ENCODE data around the gene ITPKB. TPM values are rescaled to one million over a fixed set of nuclear protein-coding genes. Genes with fewer than 3 reads are reported as not detected.

ITPKB gene
- total RNA-seq, 4 donors from 2014 or later: 22.2 to 68.6 (median 31.5) TPM

DNA sequence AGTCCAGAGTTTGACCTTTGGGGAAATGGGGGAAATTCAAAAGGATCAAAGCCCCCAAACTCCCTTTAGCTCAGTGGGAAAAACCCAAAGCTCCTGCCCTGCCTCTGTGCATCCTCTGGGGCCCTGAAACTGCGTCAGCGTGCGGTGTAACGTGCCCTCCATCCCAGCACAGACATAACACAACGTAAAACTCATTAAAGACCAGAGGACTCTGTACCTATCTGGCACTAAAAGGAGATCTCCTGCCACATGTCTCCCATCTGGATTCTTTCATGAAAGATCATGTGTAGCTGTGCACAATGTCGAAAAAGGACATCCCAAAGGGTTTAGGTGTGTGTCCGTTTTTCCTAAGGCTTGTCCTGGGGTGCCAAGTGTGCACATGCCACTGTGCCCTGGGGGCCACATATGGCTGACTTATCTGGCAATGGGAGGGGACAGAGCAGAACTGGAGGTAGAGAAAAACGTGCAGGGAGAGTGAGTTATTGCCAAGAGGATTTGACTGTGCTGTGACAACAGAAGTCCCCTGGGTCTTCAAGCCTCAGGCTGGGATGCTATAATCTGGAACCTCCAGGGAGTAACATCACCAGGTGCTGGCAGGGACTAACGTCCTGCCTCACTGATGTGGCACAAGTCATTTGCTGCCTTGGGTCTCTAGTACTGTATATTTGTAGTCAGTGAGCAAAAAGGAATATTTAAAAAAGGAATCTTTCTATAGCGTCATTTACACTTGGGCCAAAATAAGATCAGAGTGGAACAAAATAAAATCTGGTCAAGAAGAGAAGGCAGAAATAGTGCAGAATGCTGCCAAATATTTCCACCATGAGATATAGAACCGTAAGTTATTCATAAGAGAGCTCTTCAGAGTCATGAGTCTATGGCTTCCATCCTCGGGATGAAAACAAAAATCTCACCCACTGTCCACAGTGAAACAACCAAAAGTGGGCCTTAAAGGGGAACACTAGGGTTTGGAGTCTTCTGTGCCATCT, 52.3 kb downstream of the ITPKB start:
- DNase-seq (ENCODE audit: low spot score) (no peak), ATAC-seq (ENCODE audit: low FRiP score) (no peak)
- TF ChIP-seq CTCF (IDR thresholded peaks at IDR 0.05): no peak

- no peak for TF ChIP-seq CTCF (IDR thresholded peaks at IDR 0.05)
- DNase-seq (ENCODE audit: low spot score) (no peak), ATAC-seq (ENCODE audit: low FRiP score) (no peak)
Observed at GRCh38 chr1:226685196-226685820, 53.8 kb downstream of the ITPKB start.

DNA sequence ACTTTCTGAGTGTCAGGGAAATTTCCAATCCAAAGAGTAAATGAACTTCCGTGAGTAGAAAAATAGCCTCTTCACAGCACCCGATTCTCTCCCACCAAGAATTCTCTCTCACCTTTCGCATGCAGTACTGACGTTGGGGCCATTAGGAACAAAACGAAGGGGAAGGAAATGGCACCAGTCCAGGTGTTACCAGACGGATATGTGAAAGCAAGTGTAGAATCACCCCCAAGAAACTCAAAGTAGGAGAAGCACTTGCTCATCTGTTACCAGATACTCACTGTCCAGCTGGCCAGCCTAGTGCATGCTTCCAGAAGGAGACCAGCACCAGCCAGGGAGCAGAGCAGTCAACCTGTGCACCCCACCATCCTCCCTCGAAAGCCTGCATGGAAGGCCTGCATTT, 55.1 kb downstream of the ITPKB start:
- DNase-seq (ENCODE audit: low spot score): no peak
- ATAC-seq (ENCODE audit: low FRiP score): no peak
- TF ChIP-seq CTCF (IDR thresholded peaks at IDR 0.05): no peak

- no peak for ATAC-seq (ENCODE audit: low FRiP score)
- no peak for TF ChIP-seq CTCF (IDR thresholded peaks at IDR 0.05)
- DNase-seq (ENCODE audit: low spot score): no peak
Observed at GRCh38 chr1:226682871-226683814, 55.9 kb downstream of the ITPKB start.

DNA sequence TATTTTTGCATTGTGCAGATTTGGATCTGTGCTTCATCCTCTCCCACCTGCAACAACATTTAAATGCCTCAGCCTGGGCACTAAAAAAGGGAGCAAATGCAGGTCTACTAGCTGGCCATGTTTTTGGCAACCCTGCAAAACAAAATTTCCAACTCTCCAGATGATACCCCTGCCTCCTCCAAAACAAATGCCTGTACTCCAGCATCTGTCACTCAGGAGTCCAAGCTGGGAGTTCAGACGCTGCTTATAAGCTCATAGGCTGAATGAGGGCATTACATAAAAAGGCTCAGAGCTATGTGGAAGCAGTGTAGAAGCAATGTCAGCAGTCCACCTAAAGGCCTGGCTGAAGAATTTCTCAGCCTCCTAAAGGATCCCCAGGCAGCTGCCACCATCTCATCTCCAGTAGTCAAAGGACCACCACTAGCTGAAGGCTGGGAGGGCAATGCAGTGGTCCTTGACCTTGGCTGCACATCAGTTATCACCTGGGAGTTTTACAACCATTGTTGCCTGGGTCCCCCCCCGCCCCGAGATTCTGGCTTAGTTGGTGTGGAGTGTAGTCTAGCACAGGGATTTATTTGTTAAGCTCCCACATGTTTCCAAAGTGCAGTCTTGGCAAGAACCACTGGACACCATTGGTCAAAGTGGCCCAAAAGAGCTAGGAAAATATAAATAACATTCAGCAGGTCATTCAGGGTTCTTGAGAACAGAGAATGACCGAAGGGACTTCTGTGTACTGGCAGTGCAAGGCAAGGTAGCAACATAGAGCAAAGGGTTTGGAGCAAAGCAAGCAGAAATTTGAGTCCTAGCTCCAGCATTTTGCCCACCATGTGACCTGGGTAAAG, 57.2 kb downstream of the ITPKB start:
- no peak for TF ChIP-seq CTCF (IDR thresholded peaks at IDR 0.05)
- DNase-seq (ENCODE audit: low spot score) (no peak), ATAC-seq (ENCODE audit: low FRiP score) (no peak)

GRCh38 chr1:226680653-226681052, 58.4 kb downstream of the ITPKB start:
- ATAC-seq (ENCODE audit: low FRiP score): no peak
- TF ChIP-seq CTCF (IDR thresholded peaks at IDR 0.05): no peak
- DNase-seq (ENCODE audit: low spot score): no peak
